ENCODE results near the gene CBX7. TPM values are rescaled to one million over a fixed set of nuclear protein-coding genes. Genes with fewer than 3 reads are reported as not detected.
"Not testable (repeated sequence)": the region's sequence is repeated elsewhere in the genome, so short reads cannot be mapped to it uniquely, and the experiment has no call there.

The CBX7 gene
- polyA plus RNA-seq, 4 donors, result 7.6 to 8.9 (median 8.7) TPM

DNA sequence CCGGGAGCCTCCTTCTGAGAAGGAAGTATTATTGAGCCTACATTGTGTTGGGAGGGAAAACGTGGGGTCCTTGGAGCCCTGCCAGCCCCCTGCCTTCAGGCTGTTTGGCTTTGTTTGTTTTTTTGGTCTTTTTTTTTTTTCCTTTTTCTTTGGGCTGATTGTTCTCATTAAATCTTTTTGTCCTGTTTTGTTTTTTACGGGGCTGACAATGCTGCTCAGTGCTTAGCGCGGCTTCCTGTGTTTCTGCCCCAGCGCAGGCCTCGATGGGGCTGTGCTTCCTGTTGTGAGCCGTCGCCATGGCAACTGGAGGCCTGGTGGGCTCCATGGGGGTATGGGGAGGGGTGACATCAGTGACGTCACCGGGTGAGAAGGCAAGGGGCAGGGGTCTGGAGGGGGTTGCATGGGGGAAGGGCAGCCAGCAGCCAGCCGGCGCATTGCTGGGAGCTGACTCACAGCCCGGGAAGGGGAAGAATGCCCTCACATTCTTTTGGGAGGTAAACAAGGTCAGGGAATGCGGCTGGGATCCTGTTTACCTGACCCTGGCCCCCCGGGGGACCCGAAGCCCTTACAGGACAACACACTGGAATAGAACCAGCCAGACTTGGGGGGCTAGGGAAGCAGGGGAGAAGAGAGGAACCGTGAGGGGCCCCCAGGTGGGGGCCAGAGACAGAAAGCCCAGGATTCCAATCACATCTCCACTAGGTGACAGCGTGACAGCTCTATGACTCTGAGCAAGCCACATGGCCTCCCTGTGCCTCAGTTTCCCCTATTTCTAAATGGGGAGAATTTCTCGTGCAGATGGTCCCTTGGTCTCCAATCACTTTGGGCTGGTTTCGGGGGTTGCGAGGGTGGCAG, 22.2 kb upstream of the CBX7 start:
- peak; percentile 85 to 88 (median 87) for DNase-seq (ENCODE audit: low read depth in 4 of 4, low spot score in 3 of 4)

DNA sequence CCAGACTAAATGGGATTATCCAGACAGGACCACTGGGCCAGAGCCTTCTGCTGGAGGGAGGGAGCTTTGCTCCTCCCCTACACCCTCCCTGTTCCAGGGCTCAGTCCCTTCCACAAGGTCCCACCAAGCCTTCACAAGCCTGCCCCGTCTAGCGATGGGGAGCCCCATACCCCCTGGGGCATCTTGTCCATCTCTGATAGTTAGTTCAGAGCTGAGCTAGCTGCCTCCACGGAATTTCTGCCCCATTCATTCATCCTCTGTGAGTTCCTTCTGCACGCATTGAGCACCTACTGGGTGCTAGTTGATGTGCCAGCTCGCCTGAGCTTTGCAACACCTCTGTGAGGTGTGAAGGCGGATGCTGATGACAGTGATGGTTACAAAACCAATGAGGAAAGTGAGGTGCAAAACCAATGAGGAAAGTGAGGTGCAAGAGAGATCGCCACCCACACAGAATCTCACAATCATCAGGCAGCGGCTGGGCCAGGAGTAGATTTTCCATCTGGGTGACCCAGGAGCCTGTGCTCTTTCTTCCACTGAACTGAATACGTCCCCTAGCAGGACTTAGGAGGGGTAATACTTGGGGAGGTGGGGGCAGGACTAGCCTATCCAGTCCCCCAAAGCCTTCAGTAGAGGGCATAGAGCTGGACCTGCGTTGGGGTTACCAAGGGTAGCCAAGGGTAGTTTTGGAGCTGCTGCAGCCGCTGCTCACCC, 21.5 kb upstream of the CBX7 start:
- DNase-seq (ENCODE audit: low read depth in 4 of 4, low spot score in 3 of 4), result no peak

DNA sequence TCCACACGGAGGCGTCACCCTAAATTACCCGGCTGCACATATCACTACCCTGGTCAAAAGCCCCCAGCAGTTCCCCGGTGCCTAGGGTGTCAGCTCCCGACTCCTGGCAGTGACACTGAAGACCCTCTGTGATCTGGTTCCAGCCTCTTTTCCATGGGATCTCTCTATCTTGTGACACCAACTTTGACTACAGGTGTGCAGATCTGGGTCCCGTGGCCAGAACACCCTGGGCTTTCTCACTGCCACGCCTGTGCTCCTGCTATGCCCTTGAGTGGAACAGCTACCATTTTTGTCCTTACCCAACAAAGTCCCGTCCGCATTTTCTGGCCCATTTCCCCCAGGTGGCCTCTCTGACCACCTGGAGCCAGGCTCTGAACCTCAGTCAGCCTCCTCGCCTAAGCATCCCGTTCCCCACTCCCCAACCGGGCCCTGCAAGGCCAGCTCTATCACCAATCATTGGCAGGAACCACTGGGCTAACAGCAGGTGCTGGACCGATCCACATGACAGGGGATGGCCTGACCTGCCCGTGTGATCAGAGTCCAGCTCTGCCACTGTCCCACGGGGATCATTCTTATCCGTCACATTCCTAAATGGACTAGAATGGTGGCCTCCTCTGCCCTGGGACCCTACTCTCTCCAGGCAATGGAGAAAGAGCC, 20.7 kb upstream of the CBX7 start:
- no peak for DNase-seq (ENCODE audit: low read depth in 4 of 4, low spot score in 3 of 4)

DNA sequence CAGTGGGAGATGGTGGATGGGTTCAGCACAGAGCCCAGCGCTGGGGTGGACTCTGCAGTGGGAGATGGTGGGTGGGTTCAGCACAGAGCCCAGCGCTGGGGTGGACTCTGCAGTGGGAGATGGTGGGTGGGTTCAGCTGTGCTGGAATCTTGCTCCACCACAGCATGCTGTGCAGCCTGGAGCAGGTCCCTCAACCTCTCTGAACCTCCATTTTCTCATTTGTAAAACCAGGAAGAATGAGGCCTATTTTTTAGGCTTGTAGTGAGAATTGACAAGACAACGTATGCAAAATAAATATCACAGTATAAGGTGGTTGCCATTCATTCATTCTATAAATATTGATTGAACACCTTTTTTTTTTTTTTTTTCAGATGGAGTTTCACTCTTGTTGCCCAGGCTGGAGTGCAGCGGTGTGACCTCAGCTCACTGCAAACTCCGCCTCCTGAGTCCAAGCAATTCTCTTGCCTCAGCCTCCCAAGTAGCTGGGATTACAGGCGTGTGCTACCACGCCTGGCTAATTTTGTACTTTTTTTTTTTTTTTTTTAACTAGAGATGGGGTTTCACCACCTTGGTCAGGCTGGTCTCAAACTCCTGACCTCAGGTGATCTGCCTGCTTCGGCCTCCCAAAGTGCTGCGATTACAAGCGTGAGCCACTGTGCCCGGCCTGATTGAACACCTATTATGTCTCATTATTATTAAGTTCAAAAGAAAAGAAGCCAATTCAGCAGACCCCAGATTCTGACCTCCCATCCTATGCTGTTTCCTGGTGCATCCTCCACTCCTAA, 20.0 kb upstream of the CBX7 start:
- DNase-seq (ENCODE audit: low read depth in 4 of 4, low spot score in 3 of 4), result not testable (repeated sequence)

DNA sequence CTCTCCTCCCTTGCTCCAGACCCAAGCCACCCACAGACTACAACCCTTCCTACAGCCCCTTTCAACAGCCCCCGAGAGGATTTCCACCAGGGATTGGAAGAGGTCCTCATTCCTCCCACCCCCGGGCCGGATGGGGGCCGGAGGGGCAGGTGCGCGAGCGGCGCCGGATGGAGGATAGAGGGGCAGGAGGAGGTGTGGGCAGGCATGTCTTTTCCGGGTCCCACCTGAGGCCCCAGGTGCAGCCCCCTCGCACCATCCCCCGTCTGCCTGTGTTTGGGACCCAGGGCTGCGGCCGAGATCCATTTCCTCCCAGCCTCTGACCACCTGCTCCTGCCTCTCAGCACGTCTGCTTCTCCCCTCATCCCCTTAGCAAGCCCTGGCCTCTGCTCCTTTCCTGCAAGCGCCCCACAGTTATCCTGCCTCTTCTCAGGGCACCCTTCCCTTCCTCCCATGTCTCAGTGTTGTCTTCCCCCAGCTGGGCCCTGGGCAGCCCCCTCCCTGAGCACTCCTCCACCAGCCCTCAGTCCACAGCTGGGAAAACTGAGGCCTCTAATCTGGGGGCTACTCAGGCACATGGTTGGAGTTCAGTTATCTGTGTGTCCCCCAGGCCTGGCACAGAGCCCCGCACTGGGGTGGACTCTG, 19.3 kb upstream of the CBX7 start:
- no peak for DNase-seq (ENCODE audit: low read depth in 4 of 4, low spot score in 3 of 4)

DNA sequence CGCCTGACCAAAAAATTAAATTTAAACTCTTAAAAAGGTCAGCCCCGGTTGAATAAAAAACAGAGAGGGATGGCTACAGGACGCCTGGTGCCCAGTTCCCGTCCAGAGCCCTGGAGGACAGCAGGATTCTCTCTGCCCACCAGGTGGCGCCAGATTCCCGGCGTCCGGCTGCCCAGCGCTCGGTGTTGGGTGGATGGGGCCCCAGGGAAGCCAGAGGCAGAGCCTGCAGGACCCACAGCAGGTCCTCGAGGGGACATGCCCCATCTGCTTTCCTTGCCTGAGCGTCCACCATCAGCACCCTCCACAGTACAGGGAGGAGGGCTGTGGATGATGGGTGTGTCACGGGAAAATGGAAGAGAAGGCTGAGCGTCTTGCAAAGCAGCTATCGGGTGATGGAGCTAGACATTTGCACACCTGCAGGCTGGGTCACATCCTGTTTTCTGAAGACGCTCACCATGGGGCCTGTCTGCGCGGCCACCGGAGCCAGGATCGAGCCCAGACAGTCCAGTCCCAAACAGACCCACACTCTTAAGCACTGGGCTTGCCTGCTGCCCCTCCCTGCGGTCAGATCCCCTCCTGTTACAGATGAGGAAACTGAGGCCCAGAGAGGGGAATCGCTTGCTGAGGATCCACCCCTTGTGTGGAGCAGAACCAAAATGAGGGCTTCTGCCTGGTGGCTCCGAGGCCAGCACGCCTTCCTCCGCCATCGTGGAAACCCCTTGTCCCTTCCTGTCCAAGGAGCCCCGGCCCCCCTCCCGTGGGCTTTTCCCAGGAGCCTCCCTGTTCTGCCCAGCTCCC, 18.5 kb upstream of the CBX7 start:
- peak in 2 of 4 donors; percentile 71 to 79 for DNase-seq (ENCODE audit: low read depth in 4 of 4, low spot score in 3 of 4)

DNA sequence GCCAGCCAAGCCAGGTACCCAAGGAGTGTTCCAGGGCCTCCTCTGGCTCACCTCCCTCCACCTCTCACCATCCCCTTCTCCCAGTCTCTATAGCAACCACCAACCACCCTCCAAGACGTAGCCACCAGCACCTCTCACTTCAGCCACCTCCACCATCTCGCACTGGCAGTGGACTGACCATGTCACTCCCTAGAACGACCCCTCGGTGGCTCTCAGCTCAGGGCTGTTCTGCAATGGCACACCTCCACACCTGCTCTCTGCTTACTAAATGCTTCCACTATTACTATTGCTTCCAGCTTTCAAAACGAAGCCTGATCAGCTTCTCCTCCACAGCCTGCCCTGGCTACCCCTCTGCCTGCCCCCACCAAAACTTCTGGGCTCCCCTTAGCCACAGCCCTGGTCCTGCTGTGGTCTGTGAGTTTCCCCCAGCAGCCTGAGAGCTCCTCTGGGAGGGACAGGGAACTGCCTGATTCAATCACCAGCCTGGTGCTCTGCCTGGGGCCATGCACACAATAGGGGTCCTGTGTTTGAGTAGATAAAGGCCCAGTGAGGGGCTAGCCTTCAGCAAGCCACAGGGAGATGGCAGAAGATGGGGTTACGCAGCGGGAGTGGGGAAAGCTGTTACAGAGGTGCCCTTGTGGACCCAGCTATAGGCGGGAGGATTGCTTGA, 17.5 kb upstream of the CBX7 start:
- DNase-seq (ENCODE audit: low read depth in 4 of 4, low spot score in 3 of 4), result no peak

DNA sequence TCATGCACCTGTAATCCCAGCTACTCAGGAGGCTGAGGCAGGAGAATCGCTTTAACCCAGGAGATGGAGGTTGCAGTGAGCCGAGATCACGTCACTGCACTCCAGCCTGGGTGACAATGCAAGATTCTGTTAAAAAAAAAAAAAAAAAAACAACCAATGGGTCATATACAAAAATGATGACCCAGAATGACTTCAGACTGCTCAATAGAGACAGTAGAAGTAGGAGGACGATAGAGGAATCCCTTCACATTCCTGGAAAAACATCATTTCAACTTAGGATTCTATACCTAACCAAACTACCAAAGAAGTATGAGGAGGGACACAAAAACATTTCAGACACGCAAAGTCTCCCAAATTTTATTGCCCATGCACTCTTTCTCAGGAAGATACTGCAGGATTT, 14.1 kb upstream of the CBX7 start:
- no peak for DNase-seq (ENCODE audit: low read depth in 4 of 4, low spot score in 3 of 4)

DNA sequence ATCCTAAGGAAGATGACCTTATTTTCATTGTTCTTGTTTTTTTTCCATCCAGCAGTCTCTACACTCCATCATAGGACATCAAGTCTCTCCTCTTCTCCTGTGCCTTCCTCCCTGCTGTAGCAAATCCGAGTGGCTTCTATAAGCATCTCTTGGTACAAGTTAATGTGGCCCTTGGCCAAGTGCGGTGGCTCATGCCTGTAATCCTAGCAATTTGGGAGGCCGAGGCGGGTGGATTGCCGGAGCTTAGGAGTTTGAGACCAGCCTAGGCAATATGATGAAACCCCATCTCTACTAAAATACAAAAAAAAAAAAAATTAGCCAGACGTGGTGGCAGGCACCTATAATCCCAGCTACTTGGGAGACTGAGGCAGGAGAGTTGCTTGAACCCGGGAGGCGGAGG, 3.6 kb upstream of the CBX7 start:
- DNase-seq (ENCODE audit: low read depth in 4 of 4, low spot score in 3 of 4), result not testable (repeated sequence)

DNA sequence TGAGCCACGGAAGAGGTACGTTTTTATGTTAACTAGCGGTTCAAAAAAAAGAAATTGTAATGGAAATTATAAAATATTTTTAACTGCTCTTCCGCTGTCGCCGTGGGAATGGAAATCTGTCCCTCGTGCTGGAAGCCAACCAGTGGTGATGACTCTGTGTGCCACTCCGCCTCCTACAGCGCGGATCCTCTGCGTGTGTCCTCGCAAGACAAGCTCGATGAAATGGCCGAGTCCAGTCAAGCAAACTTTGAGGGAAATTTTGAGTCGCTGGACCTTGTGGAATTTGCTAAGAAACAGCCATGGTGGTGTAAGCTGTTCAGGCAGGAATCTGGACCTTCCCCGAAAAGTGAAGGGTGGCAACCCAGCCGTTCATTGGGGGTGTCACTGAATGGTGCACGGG, 2.9 kb upstream of the CBX7 start:
- DNase-seq (ENCODE audit: low read depth in 4 of 4, low spot score in 3 of 4), result no peak

DNA sequence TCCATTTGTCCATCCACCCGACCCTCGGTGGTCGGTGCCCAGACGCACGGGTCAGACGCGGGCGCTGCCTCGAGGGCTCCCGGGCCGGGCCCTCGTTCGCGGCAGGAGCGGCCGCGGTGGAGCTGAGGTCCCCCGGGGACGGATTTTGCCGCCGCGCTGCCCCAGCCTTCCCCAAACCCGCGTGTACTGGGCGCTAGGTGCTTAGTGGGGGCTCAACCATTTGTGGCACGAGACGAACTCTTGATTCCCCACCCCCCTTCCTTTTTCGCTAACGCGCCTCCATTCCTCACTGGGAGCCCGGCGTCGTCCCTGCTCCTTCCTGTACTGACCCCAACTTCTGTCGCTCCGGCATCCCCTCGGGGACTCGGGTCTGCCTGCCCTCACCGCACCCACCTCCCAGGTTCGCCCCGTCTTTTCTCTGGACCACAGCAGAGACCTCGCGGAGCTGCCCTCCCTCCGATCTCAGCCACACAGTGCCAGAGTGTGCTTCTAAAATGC, 789 bp upstream of the CBX7 start:
- no peak for DNase-seq (ENCODE audit: low read depth in 4 of 4, low spot score in 3 of 4)

DNA sequence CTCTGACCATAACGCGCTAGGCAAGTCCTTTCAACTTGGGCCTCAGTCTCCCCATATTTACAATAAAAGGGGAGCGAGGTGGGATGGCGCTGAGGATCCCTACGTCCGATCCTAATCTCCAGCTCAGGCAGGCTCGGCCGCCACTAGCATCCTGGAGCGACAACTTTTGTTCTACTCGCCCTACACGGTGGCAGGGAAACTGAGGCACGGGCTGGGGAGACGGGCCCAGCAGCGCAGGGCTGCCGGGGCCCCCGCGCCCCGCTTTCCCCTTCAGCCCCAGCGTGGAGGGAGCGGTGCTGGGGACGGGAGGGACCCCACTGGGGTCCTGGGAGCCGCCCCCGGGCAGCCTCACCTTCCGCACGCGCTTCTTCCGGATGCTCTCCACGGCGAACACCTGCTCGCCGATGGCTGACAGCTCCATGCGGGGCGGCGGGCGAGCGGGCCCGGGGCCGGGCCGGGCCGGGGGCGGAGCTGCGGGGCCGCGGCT, 413 bp downstream of the CBX7 start:
- no peak for DNase-seq (ENCODE audit: low read depth in 4 of 4, low spot score in 3 of 4)

DNA sequence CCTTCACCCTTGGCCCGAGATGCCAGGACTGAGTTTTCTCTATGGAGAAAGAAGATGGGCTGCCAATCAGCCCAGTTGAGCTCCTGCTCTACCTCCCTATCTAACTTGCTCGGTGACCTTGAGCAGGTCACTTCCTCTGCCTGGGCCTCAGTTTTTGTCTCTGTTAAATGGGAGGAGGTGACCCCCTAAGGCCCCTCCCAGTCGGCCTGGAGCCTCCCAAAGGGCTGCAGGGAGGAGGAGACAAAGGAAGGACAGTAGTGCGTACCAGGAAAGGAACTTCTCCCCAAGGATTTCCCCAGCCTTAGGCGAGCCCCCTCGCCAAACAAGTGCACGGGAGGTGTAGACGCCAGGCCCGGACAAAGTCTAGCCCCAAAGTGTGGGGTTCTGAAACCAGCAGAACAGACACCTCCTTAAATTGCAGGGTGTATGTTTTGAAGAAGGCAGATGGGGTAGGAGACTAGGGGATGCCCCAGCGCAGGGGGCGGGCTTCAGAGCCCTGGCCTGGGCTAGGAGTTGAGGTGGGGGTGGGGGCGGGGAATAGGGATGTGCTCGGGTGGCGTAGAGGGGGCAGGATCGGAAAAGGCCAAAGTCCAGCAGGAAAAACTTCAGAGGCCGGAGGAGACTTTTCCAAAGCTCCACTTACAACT, 1.0 kb downstream of the CBX7 start:
- no peak for DNase-seq (ENCODE audit: low read depth in 4 of 4, low spot score in 3 of 4)

DNA sequence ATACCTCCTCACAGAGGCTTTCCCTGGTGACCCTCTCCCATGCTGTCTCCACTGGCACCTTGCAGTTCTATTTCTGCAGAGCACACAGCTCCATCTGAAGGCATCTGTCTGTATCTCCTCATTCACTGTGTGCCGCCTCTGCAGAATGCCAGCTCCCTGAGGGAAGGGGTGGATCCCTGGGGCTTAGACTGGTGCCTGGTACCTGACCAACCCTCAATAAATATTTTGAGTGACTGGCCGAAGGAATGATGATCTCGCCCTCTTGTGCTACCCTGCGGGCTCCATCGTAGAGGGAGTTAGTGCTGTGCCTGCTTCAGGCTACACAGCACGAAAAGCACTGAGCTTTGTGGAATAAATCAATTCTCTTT, 1.6 kb downstream of the CBX7 start:
- no peak for DNase-seq (ENCODE audit: low read depth in 4 of 4, low spot score in 3 of 4)

DNA sequence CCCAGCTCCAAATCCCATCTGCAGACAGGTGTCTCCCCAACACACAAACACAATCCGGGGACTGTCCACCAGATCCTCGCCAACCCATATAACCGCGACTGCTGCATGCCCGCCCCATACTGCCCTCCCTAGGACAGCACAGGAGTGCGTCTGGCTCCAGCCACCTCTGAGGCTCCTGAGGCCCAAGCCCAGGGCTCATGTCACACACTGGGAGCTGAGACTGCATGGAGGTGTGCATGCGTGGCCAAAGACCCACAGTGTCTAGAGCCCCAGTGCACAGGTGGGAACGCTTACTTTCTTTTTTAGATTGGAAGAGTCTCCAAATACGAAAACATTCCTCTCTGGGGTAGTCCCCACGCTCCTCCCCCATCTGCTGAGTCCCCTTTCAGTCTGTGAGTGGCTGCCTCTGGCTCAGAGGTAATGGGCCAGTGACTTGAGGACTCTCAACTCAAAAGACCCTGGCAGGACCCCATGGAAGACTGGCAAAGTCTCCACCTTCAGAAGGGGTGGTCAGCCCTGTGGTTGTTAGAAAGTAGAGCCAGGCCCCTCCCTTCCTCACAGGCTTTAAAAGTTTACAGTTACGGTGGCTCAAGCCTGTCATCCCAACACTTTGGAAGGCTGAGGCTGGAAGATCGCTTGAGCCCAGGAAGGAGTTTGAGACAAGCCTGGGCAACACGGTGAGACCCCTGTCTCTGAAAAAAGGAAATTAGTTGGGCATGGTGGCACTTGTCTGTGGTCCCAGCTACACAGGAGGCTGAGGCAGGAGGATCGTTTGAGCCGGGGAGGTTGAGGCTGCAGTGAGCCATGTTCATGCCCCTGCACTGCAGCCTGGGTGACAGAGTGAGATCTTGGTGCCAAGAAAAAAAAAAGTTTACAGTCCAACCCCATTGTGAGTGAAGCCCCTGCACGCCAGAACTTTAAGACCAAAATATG, 2.3 kb downstream of the CBX7 start:
- DNase-seq (ENCODE audit: low read depth in 4 of 4, low spot score in 3 of 4), result no peak

DNA sequence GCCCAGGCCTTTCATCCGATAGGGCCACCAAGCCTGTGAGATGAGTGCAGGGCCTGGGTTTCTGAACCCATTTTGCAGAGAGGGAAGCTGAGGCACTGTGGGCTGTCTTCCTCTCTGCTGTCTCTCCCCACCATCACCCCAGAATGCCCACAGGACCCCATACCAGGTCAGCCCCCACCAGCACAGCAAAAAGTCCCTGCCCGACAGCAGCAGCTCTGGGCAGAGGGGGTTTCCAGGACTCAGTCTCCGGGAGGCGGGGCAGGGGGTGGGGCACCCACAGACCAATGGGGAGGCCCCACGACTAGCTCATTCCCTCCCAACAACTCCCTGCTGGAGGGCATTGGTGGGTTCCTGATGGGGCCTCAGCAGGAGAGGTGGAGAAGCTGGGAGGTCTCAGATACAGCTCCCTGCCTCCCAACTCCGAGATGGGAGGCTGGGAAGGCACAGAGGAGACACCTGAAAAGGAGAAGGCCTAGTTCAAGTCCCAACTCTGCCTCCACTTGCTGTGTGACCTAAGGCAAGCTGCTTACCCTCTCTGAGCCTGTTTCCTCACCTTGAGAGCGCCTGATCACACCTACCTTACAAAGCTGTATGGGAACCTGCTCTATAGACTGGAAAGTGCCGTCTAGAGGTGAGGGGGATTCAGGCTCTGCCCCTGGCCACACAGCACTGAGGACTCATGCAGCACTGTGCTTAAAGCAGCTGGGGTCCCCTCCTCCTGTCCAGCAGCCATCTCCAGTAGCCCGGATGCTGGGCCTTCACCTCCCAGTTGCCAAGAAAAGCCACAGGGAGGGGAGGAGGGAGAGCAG, 3.5 kb downstream of the CBX7 start:
- no peak for DNase-seq (ENCODE audit: low read depth in 4 of 4, low spot score in 3 of 4)
